Type B pancreatic cell (in vitro differentiated cells): ENCODE results near the gene MYO18B. TPM values are rescaled to one million over a fixed set of nuclear protein-coding genes. Genes with fewer than 3 reads are reported as not detected.

Source experiments
- DNase-seq: peaks from one replicate; pipeline ENCODE4 v3.0.0; 2021; ENCODE audit warnings: mixed read lengths; ENCODE audit not compliant: unreplicated experiment; ENCODE audit errors: extremely low spot score
- H3K27ac Mint-ChIP-seq: 2 replicates; pipeline ENCODE4 v1.8.0; 2021; ENCODE audit warnings: mild to moderate bottlenecking, mixed read lengths
- H3K27me3 Mint-ChIP-seq: 2 replicates; pipeline ENCODE4 v1.8.0; 2021; ENCODE audit warnings: mixed read lengths
- H3K36me3 Mint-ChIP-seq: 2 replicates; pipeline ENCODE4 v1.8.0; 2021; ENCODE audit warnings: mixed read lengths
- H3K4me1 Mint-ChIP-seq: one replicate; pipeline ENCODE4 v1.8.0; 2021; ENCODE audit warnings: mixed read lengths; ENCODE audit not compliant: unreplicated experiment
- H3K4me3 Mint-ChIP-seq: 2 replicates; pipeline ENCODE4 v1.8.0; 2021; ENCODE audit warnings: mild to moderate bottlenecking, mixed read lengths
- H3K9me3 Mint-ChIP-seq: 2 replicates; pipeline ENCODE4 v1.8.0; 2021; ENCODE audit warnings: mixed read lengths
- total RNA-seq: library from RNA; stranded (reverse); gene quantifications from 2 replicates; pipeline ENCODE4 v1.2.1, GENCODE V29; 2021; ENCODE audit warnings: low replicate concordance
- TF ChIP-seq, protein P1 (sequence below): fragments of 200-600 bp; sonication (generic); conservative IDR thresholded peaks from 2 replicates; pipeline ENCODE4 v1.5.0; 2021; ENCODE audit warnings: antibody characterized with exemption, mild to moderate bottlenecking

MYO18B gene
- total RNA-seq, 1 donor from 2014 or later, result 0.10 TPM

DNA sequence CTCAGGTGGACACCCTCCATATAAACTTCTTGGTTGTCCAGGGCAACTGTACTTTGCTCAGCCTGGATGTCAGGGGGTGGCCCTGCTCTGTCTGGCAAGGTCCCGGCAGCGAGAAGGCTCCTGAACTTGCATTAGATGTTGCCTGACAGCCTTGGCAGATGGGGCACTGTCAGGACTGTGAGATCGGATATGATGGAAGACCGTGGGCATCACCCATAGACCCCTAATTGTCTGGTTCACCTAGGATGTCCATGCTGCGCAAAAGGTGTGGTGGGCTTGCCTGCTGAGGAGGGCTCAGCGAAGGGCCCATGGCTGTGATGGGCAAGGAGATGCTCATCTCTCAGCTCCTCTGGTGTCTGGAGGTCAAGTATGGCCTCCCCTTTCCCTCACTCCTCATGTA lies 62.7 kb downstream of the MYO18B start:
- no peak for DNase-seq
- Mint-ChIP-seq H3K4me1 (no peaks in the 10 kb centered on the region), H3K36me3 (no peaks in the 10 kb centered on the region), H3K9me3 (no peaks in the 10 kb centered on the region), H3K27me3 (peaks cover 19% of the 10 kb centered on the region), H3K4me3 (no peak overlapping the region), H3K27ac (no peak overlapping the region)
- TF ChIP-seq, protein P1, sequence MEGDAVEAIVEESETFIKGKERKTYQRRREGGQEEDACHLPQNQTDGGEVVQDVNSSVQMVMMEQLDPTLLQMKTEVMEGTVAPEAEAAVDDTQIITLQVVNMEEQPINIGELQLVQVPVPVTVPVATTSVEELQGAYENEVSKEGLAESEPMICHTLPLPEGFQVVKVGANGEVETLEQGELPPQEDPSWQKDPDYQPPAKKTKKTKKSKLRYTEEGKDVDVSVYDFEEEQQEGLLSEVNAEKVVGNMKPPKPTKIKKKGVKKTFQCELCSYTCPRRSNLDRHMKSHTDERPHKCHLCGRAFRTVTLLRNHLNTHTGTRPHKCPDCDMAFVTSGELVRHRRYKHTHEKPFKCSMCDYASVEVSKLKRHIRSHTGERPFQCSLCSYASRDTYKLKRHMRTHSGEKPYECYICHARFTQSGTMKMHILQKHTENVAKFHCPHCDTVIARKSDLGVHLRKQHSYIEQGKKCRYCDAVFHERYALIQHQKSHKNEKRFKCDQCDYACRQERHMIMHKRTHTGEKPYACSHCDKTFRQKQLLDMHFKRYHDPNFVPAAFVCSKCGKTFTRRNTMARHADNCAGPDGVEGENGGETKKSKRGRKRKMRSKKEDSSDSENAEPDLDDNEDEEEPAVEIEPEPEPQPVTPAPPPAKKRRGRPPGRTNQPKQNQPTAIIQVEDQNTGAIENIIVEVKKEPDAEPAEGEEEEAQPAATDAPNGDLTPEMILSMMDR, result no peak

DNA sequence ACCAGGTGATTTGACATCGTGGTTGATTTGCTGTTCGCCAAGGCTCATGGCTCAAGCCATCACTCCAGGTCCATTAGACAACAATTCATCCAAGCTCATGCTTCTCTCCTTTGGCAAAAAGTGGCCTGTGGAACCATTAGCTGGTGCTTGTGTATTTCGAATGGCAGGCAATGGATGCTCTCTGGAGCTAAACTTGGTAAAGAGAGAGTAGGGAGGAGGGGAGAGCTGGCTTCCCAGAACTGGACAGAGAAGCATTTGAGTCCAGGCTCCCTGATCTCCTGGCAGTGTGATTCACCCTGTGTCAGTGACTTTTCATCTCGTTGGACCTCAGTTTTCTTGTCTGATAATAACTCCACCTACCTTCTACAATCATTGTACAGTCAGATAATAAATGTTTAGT lies 64.6 kb downstream of the MYO18B start:
- Mint-ChIP-seq H3K4me3 (no peak overlapping the region), H3K27me3 (peaks cover 20% of the 10 kb centered on the region), H3K4me1 (no peaks in the 10 kb centered on the region), H3K27ac (no peak overlapping the region), H3K36me3 (no peaks in the 10 kb centered on the region), H3K9me3 (no peaks in the 10 kb centered on the region)
- TF ChIP-seq, protein P1, result no peak
- DNase-seq, result no peak

DNA sequence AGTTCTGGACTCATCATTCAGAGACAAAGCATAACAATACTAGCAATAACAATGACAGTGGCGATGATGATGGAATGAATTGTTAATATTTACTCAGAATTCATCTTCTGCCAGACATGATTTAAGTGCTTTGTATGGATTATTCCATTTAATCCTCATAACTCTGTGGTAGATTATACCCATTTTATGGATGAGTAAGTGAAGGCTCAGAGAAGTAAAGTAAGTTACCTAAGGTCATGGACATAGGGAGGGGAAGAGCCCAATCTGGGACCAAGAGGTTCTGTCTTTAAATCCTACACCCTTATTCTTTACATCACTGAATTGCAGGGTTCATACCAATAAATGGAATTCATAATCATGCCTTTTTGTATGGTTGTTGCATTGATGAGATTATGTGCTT lies 72.7 kb downstream of the MYO18B start:
- Mint-ChIP-seq H3K36me3 (no peaks in the 10 kb centered on the region), H3K27ac (no peak overlapping the region), H3K9me3 (no peaks in the 10 kb centered on the region), H3K27me3 (peaks cover 42% of the 10 kb centered on the region), H3K4me1 (no peaks in the 10 kb centered on the region), H3K4me3 (no peak overlapping the region)
- DNase-seq, result no peak
- TF ChIP-seq, protein P1, result no peak

DNA sequence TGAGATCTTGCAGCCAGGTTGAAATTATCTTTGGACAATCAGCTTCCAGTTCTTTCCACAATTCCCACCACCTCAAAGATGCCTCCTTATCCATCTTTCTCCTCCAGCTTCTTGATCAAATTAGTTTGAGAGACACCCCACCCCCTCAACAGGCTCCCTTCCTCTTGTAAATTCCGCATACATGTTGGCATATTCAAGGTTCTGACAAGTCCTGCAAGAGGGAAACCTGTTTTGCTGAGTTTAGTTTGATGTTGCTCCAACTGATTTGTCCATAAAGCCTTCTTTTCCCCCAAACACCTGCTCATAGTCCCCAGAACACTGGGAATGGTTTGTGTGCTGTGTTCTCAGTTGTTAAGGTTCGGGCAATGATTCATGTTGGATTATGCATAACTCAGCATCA lies 73.6 kb downstream of the MYO18B start:
- Mint-ChIP-seq H3K27me3 (peaks cover 41% of the 10 kb centered on the region), H3K27ac (no peak overlapping the region), H3K4me3 (no peak overlapping the region), H3K4me1 (no peaks in the 10 kb centered on the region), H3K9me3 (no peaks in the 10 kb centered on the region), H3K36me3 (no peaks in the 10 kb centered on the region)
- TF ChIP-seq, protein P1, result no peak
- DNase-seq, result no peak

DNA sequence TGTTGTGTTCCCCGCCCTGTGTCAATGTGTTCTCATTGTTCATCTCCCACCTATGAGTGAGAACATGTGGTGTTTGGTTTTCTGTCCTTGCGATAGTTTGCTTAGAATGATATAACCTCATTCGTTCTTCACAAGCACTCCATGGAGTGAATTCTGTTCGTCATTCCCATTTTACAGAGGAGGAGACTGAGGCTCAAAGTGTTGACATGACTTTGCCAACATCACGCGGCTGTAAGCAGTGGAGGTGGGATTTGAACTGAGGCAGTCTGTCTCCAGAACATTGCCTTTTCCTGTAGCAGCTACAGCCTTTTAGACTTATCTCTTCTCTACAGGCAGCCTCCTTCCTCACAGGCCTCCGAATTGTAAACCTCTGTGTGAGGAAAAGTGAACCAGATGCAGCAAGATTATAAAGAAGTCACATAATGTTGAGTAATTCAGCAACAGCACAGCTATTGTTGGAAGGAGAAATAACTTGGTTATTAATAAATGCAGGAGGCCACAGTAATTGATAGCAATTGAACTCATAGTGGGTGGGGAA lies 74.6 kb downstream of the MYO18B start:
- Mint-ChIP-seq H3K27ac (no peak overlapping the region), H3K27me3 (peaks cover 41% of the 10 kb centered on the region), H3K4me1 (no peaks in the 10 kb centered on the region), H3K9me3 (no peaks in the 10 kb centered on the region), H3K36me3 (no peaks in the 10 kb centered on the region), H3K4me3 (no peak overlapping the region)
- TF ChIP-seq, protein P1, result no peak
- no peak for DNase-seq
